IPS-20b (cell line): ENCODE data around the gene FBL.

Source experiments
- H3K27ac ChIP-seq: one replicate; pipeline ENCODE4 v1.5.1; 2013; ENCODE audit warnings: low read length
- H3K27me3 ChIP-seq: 2 replicates; pipeline ENCODE4 v1.6.1; 2013; ENCODE audit warnings: mild to moderate bottlenecking, low read length, inconsistent platforms; ENCODE audit not compliant: insufficient read depth
- H3K36me3 ChIP-seq: 2 replicates; pipeline ENCODE4 v1.6.1; 2013; ENCODE audit warnings: low read depth, mild to moderate bottlenecking, inconsistent platforms, low read length, moderate library complexity; ENCODE audit not compliant: insufficient read depth
- H3K4me1 ChIP-seq: 2 replicates; pipeline ENCODE4 v1.6.1; 2013; ENCODE audit warnings: mild to moderate bottlenecking, control low read depth, inconsistent platforms, low read length, moderate library complexity; ENCODE audit not compliant: insufficient read depth
- H3K4me3 ChIP-seq: 2 replicates; pipeline ENCODE4 v1.5.1; 2013; ENCODE audit warnings: mild to moderate bottlenecking, low read length, inconsistent platforms
- H3K9ac ChIP-seq: 2 replicates; pipeline ENCODE4 v1.6.1; 2013; ENCODE audit warnings: low read depth, mild to moderate bottlenecking, inconsistent platforms, low read length, moderate library complexity
- H3K9me3 ChIP-seq: 2 replicates; pipeline ENCODE4 v1.6.1; 2013; ENCODE audit warnings: mild to moderate bottlenecking, low read depth, low read length, inconsistent platforms; ENCODE audit not compliant: insufficient read depth

FBL gene

DNA sequence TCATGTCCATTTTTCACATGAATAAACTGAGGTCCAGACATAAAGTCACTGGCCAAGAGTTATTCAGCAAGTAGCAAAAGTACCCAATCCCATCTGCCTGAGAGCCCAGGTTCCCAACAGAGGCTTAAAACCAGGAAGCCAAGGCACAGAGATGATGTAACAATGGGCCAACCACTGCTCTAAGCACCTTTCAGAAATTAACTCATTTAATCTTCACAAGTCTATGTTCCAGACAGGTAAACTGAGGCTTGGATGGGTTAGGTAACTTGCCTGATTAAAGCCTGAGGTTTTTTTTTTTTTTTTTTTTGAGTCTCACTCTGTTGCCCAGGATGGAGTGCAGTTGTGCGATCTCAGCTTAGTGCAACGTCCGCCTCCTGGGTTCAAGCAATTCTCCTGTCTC, 8.2 kb downstream of the FBL start:
- H3K27ac ChIP-seq = no peak overlapping the region
- no peak overlapping the region for H3K4me3 ChIP-seq
- H3K9ac ChIP-seq = no peak overlapping the region
- no peaks in the 10 kb centered on the region for H3K27me3 ChIP-seq
- H3K9me3 ChIP-seq = no peaks in the 10 kb centered on the region
- peaks cover 3% of the 10 kb centered on the region; the same call in 1 of the 2 replicates for H3K4me1 ChIP-seq
- peaks cover 75% of the 10 kb centered on the region for H3K36me3 ChIP-seq

DNA sequence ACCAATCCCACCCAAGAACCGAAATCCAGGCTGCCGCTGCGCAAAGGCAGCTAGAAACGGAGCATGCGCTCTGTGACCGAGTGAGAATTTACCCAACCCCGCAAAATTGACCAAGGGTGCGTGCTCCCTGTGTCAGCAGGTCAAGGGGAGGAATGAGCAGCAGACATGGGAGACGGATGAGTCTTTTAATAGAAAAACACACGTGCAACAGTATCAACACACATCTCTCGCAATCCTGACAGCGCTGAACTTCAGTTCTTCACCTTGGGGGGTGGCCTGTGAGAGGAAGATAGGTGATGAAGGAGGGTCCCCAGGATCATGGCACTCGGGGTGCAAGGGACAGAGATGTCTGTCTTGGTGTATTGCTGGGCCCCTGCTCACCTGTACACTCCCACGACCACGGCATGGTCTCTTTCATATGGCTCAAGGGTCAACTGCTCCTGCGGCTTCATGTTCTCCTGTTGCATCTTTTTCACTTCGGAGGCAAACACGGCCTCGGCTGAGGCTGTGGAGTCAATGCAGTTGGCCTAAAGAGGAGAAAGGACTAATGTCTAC, 11.8 kb downstream of the FBL start:
- H3K36me3 ChIP-seq = peaks cover 74% of the 10 kb centered on the region
- H3K9me3 ChIP-seq = no peaks in the 10 kb centered on the region
- no peak overlapping the region for H3K27ac ChIP-seq
- H3K4me3 ChIP-seq = peak overlapping the region; percentile 91; the same call in 1 of the 2 replicates
- no peaks in the 10 kb centered on the region for H3K27me3 ChIP-seq
- peaks cover 4% of the 10 kb centered on the region for H3K4me1 ChIP-seq
- no peak overlapping the region for H3K9ac ChIP-seq

DNA sequence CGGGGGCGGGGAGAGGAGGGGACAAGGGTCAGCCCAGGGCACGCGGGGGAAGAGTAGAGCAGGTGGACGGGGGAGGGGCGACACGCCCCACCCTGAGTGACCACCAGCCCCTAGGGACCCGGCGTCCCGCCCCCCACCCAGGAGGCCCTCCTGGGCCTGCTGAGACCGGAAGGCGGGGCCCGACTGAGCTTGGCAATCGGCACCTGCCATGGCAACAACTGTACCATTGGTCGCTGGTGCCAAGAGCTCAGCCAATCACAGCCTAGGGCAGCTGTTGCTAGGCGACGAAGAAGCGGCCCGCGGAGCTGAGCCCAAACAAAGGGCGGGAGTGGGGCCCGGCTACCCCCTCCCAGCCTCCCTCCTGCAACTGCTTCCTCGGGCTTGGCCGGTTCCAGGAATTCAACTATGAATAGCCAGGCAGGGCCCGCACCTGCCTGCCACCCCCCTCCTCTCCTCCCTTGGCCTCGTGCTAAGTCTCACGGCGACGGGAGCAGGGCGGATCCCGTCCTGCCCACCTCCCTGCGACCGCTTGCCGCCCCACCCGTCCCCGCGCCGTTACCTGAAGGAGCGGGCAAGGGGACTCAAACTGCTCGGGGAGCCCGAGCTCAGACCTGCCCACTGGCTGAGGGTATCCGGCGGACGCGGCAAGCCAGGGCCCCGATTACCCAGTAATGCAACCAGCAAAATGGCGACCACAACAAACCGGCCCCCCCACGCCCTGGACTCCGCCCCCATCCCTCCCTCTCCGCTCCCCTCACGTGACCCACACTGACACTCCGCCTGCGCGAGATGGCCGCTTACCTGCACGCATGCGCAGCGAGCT, 12.5 kb downstream of the FBL start, which contains the start of gene DYRK1B:
Gene DYRK1B (minus strand): TSS at position 699 of the 823 bp plus-strand sequence. CDS start 2,295 bp downstream, outside the sequence.
- peaks cover 72% of the 10 kb centered on the region for H3K36me3 ChIP-seq
- peak within 1 kb of the TSS; percentile 91 for H3K9ac ChIP-seq
- H3K27ac ChIP-seq = peak within 1 kb of the TSS; percentile 94

DNA sequence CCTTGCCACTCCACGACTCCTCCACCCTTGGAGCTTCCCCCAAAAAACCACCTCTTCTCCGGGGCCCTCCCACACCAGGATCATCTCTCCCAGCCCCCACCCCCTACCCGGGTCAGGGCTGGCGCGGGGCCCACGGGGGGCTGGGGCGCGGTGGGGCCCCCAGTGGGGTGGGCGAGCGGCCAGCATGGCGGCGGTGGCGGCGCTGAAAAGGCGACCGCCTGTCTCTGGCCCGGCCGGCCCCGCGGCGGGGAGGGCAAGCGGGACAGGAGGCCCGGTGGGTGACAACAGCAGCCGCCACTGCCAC, 13.1 kb downstream of the FBL start:
- Histone ChIP-seq H3K36me3 (peaks cover 72% of the 10 kb centered on the region), H3K4me1 (peaks cover 4% of the 10 kb centered on the region), H3K4me3 (peak overlapping the region; percentile 91), H3K9ac (peak overlapping the region; percentile 91; the same call in 1 of the 2 replicates), H3K9me3 (no peaks in the 10 kb centered on the region), H3K27ac (peak overlapping the region; percentile 94), H3K27me3 (no peaks in the 10 kb centered on the region)

More for the DNA sequence above, 12.5 kb downstream of the FBL start, which contains the start of gene DYRK1B:
- Histone ChIP-seq H3K27me3 (no peaks in the 10 kb centered on the region), H3K4me1 (peaks cover 4% of the 10 kb centered on the region), H3K9me3 (no peaks in the 10 kb centered on the region), H3K4me3 (peak within 1 kb of the TSS; percentile 91)

DNA sequence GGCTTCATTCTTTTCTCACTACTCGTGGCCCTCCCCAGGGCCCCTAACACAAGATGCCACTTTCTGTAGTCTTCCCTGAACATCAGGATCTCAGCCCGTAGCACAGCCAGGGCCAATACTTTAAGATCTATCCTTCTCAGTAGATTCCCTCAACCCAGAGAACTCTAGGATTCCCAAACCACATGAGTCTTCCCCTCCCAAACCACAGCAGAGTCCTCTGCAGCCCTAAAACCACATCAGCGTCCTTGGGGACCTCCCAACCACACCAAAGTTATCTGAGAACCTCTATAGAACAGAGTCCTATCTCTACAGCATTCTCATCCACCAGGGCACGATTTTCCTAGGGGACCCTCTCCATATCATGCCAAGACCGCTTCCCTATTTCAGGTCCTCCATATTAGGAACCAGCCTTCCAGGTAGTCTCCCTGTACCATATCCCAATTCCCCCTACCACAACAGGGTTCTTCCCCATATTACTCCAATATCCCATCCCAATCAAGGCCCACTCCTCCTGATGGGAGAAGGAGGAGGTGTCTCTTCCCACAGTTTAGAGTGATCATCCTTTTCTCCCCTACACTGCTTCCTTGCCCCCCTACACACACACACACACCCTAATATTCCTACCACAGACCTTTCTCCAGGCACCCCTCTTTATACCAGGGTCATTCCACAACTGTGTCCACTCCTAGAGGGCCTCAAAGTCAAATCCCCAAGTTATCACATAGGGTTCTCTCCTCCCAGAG, 13.7 kb downstream of the FBL start:
- Histone ChIP-seq H3K4me3 (peak overlapping the region; percentile 91), H3K9me3 (no peaks in the 10 kb centered on the region), H3K4me1 (peaks cover 4% of the 10 kb centered on the region), H3K27ac (peak overlapping the region; percentile 94), H3K27me3 (no peaks in the 10 kb centered on the region), H3K9ac (peak overlapping the region; percentile 91; the same call in 1 of the 2 replicates), H3K36me3 (peaks cover 71% of the 10 kb centered on the region)

DNA sequence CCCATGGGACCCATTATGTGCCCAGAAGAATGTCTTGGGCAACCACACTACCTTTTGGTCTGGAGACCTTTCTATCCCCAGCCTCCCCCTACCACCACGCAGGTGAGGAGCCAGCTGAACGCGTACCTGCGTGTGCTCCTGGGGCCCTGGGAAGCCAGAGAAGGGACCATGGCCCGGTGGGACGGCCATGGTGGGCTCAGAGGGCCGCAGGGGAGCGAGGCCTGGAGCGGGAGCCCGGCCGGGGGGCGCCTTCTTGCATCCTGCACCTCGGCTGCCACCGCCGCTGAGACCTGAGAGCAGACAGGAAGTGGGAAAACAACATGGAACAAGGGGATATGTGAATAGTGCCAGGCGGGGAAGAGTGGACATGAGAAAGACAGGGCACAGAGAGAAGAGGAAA, 14.5 kb downstream of the FBL start:
- H3K4me3 ChIP-seq = no peak overlapping the region
- no peaks in the 10 kb centered on the region for H3K27me3 ChIP-seq
- H3K9me3 ChIP-seq = no peaks in the 10 kb centered on the region
- no peak overlapping the region for H3K27ac ChIP-seq
- peaks cover 4% of the 10 kb centered on the region for H3K4me1 ChIP-seq
- peaks cover 63% of the 10 kb centered on the region for H3K36me3 ChIP-seq
- H3K9ac ChIP-seq = no peak overlapping the region

DNA sequence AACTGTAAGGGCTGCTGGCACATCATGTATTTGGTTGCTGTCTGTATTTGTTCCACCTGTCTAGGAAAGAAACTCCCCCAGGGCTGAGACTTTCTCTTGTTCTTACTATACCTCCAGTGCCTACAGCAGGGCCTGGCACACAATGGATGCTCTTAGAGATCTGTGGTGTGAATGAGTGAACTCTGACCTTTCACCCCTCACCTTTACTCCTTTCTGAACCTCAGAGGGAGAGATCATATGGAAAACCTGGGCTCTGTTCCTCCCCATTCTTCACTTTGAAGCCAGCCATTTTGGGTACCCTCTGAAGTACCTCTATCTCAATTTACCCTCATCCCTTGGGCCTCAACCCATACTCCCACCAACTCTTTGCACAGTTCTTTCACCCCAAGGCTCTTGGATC, 15.3 kb downstream of the FBL start:
- Histone ChIP-seq H3K4me3 (no peak overlapping the region), H3K27ac (no peak overlapping the region), H3K9ac (no peak overlapping the region), H3K9me3 (no peaks in the 10 kb centered on the region), H3K27me3 (no peaks in the 10 kb centered on the region), H3K36me3 (peaks cover 62% of the 10 kb centered on the region), H3K4me1 (peaks cover 4% of the 10 kb centered on the region)

DNA sequence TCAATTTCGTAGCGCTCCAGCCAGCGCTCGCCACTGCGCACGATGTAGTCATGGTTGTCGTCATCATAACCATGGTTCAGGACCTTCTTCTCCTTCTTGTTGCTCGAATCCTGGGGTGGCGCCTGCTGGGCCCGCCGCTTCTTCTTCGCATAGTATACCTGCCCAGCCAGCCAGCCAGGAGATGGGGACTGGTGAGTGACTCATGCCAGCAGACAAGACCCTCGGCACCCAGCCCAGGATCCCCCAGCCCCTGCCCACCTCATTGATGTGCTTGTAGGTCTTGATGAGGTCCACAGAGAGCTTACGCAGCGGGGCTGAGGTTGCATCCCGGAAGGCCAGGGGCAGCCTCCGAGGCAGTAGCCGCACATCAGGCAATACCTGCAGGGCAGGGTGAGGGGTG, 15.8 kb downstream of the FBL start:
- Histone ChIP-seq H3K36me3 (peaks cover 58% of the 10 kb centered on the region), H3K27me3 (no peaks in the 10 kb centered on the region), H3K4me3 (no peak overlapping the region), H3K9ac (no peak overlapping the region), H3K4me1 (peaks cover 4% of the 10 kb centered on the region), H3K27ac (no peak overlapping the region), H3K9me3 (no peaks in the 10 kb centered on the region)

DNA sequence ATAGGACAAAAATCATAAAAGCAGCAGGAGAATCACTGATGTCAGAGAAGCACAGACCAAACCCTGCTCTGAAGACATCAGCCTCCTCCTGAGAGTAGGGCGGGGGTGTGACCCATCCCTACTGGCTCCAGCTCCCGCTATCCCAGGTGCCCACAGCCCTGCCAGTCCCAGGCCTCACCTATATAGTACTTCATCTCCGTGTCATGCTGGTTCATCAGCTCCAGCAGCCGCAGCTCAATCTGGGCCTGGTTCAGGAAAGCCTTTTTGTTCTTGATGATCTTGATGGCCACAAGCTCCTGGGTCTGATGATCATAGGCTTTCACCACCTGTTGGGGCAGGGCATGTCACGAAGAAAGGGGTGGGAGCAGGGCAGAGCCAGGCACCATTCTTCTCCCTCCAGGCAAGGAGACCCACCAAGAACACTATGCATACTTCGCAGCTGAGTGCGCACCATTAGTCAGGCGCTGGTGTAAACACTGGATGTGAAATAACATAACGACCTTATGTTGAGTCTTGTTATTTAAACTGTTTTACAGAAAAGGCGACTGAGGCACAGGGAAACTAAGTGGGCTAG, 16.4 kb downstream of the FBL start:
- peaks cover 52% of the 10 kb centered on the region for H3K36me3 ChIP-seq
- H3K27me3 ChIP-seq = no peaks in the 10 kb centered on the region
- H3K4me1 ChIP-seq = peaks cover 4% of the 10 kb centered on the region
- no peak overlapping the region for H3K9ac ChIP-seq
- H3K9me3 ChIP-seq = no peaks in the 10 kb centered on the region
- H3K4me3 ChIP-seq = no peak overlapping the region
- no peak overlapping the region for H3K27ac ChIP-seq

DNA sequence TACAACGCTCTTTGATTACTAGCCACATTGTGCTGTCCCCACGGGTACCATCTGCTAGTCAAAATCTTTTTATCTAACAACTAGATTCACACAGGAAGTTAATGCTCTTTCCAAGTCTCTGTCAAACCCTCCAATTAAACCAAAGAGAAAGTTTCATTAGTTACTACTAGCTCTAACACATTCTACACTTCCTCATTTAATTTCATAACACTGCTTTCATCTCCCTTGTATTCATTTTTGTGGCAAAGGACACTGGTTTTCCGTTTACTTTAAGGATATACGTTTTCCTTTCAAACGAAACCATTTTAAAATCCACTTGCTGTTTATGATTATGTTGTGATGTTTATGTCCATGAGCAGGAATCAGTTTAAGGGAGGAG, 17.5 kb downstream of the FBL start:
- Histone ChIP-seq H3K4me1 (peaks cover 4% of the 10 kb centered on the region), H3K9me3 (no peaks in the 10 kb centered on the region), H3K27me3 (no peaks in the 10 kb centered on the region), H3K4me3 (no peak overlapping the region), H3K27ac (no peak overlapping the region), H3K9ac (no peak overlapping the region), H3K36me3 (peaks cover 46% of the 10 kb centered on the region)

DNA sequence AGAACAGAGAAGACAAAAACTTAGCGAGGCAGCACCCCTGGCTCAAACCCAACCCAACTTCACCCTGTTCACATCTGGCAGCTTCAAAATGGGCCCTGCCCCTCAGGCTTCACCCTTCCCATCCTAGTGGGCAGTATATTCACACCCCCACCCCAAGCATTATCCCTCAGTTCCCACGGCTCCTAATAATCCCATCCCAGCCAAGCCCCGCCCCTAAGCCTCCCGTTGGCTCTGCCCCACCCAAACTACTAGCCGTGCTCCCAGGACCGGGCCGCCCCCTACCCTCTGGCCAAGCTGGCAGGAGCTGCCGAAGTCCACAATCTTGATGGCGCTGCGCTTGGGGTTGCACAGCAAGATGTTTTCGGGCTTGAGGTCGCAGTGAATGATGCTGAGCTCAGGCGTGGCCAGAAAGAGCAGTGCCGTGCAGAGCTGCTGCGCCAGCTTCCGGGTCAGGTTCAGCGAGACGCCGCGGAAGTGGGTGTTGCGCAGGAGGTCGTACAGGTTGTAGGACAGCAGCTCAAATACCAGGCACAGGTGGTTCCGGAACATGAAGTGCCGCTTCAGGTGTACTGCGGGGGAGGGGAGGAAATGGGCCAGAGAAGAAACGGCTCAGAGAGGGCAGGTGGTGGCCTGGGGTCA, 18.0 kb downstream of the FBL start:
- H3K9ac ChIP-seq = no peak overlapping the region
- H3K4me3 ChIP-seq = no peak overlapping the region
- peaks cover 46% of the 10 kb centered on the region for H3K36me3 ChIP-seq
- peaks cover 4% of the 10 kb centered on the region for H3K4me1 ChIP-seq
- no peaks in the 10 kb centered on the region for H3K9me3 ChIP-seq
- H3K27me3 ChIP-seq = no peaks in the 10 kb centered on the region
- H3K27ac ChIP-seq = no peak overlapping the region
